Stimulated activated CD8-positive, alpha-beta memory T cell treated with anti-CD3 and anti-CD28 coated beads, Interleukin-15, amount 100 ng/mL, for 24 hours (primary cell): Measurements from ENCODE around the gene GREM2.

Experiments
- DNase-seq: peaks from one replicate; pipeline ENCODE4 v3.0.0-alpha.2; 2020; ENCODE audit warnings: low read depth

Gene GREM2

GRCh38 chr1:240610636-240611035 lies 1.3 kb downstream of the GREM2 start:
- no peak for DNase-seq

- no peak for DNase-seq
Observed at GRCh38 chr1:240609527-240610060, 2.4 kb downstream of the GREM2 start.

GRCh38 chr1:240608707-240609106 lies 3.2 kb downstream of the GREM2 start:
- DNase-seq, result no peak

- no peak for DNase-seq
Observed at GRCh38 chr1:240607006-240607405, 4.9 kb downstream of the GREM2 start.

- no peak for DNase-seq
Observed at GRCh38 chr1:240602189-240602588, 9.8 kb downstream of the GREM2 start.

GRCh38 chr1:240599830-240600229 lies 12.1 kb downstream of the GREM2 start:
- DNase-seq, result no peak

- no peak for DNase-seq
Observed at GRCh38 chr1:240599299-240599698, 12.7 kb downstream of the GREM2 start.

- DNase-seq, result no peak
Observed at GRCh38 chr1:240598216-240599001, 13.5 kb downstream of the GREM2 start.

GRCh38 chr1:240597153-240597745 lies 14.7 kb downstream of the GREM2 start:
- DNase-seq, result no peak

- no peak for DNase-seq
Observed at GRCh38 chr1:240595476-240595875, 16.5 kb downstream of the GREM2 start.

- DNase-seq, result no peak
Observed at GRCh38 chr1:240591564-240591963, 20.4 kb downstream of the GREM2 start.

- no peak for DNase-seq
Observed at GRCh38 chr1:240591078-240591477, 20.9 kb downstream of the GREM2 start.

- DNase-seq, result no peak
Observed at GRCh38 chr1:240589585-240590110, 22.3 kb downstream of the GREM2 start.

- no peak for DNase-seq
Observed at GRCh38 chr1:240586006-240586405, 25.9 kb downstream of the GREM2 start.

- no peak for DNase-seq
Observed at GRCh38 chr1:240582953-240583352, 29.0 kb downstream of the GREM2 start.

GRCh38 chr1:240579511-240579910 lies 32.4 kb downstream of the GREM2 start:
- no peak for DNase-seq

- no peak for DNase-seq
Observed at GRCh38 chr1:240577095-240577494, 34.9 kb downstream of the GREM2 start.

GRCh38 chr1:240575981-240576662 lies 35.8 kb downstream of the GREM2 start:
- no peak for DNase-seq

- DNase-seq, result no peak
Observed at GRCh38 chr1:240572328-240572727, 39.6 kb downstream of the GREM2 start.

- no peak for DNase-seq
Observed at GRCh38 chr1:240571782-240572181, 40.2 kb downstream of the GREM2 start.

GRCh38 chr1:240567066-240567465 lies 44.9 kb downstream of the GREM2 start:
- DNase-seq, result no peak

- no peak for DNase-seq
Observed at GRCh38 chr1:240562779-240563178, 49.2 kb downstream of the GREM2 start.

GRCh38 chr1:240562111-240562590 lies 49.8 kb downstream of the GREM2 start:
- DNase-seq, result no peak
